ENCODE measurements around the gene NIP7.
A peak's percentile ranks its signal among the peaks of the same experiment; 100 is the strongest.
"Not testable (repeated sequence)": the region's sequence is repeated elsewhere in the genome, so short reads cannot be mapped to it uniquely, and the experiment has no call there.

NIP7 gene

GRCh38 chr16:69334696-69335095, 4.9 kb upstream of the NIP7 start:
- in situ Hi-C loops (cut with MboI; ENCODE audit: low pct_unique_long_range_greater_than_20kb, low sequenced_read_pairs): no loop called here

GRCh38 chr16:69338557-69339288, 849 bp upstream of the NIP7 start:
- no peak for DNase-seq
- in situ Hi-C loops (cut with MboI; ENCODE audit: low pct_unique_long_range_greater_than_20kb, low sequenced_read_pairs): no loop called here

More at GRCh38 chr16:69334696-69335095, 4.9 kb upstream of the NIP7 start:
- DNase-seq: no peak

GRCh38 chr16:69340095-69340644, 598 bp downstream of the NIP7 start:
- DNase-seq: no peak
- in situ Hi-C loops (cut with MboI; ENCODE audit: low pct_unique_long_range_greater_than_20kb, low sequenced_read_pairs): no loop called here

- in situ Hi-C loops (cut with MboI; ENCODE audit: low pct_unique_long_range_greater_than_20kb, low sequenced_read_pairs): no loop called here
- no peak for DNase-seq
Measured at GRCh38 chr16:69344171-69344570, 4.6 kb downstream of the NIP7 start.

- in situ Hi-C loops (cut with MboI; ENCODE audit: low pct_unique_long_range_greater_than_20kb, low sequenced_read_pairs): no loop called here
- no peak for DNase-seq
Measured at GRCh38 chr16:69345923-69346322, 6.4 kb downstream of the NIP7 start.

GRCh38 chr16:69346683-69347082, 7.1 kb downstream of the NIP7 start:
- in situ Hi-C loops (cut with MboI; ENCODE audit: low pct_unique_long_range_greater_than_20kb, low sequenced_read_pairs): no loop called here
- DNase-seq: no peak

GRCh38 chr16:69348222-69348621, 8.7 kb downstream of the NIP7 start:
- DNase-seq: no peak
- in situ Hi-C loops (cut with MboI; ENCODE audit: low pct_unique_long_range_greater_than_20kb, low sequenced_read_pairs): no loop called here

GRCh38 chr16:69349536-69349935, 10.0 kb downstream of the NIP7 start:
- DNase-seq: no peak
- in situ Hi-C loops (cut with MboI; ENCODE audit: low pct_unique_long_range_greater_than_20kb, low sequenced_read_pairs): no loop called here

- in situ Hi-C loops (cut with MboI; ENCODE audit: low pct_unique_long_range_greater_than_20kb, low sequenced_read_pairs): no loop called here
- DNase-seq: no peak
Measured at GRCh38 chr16:69350536-69351133, 11.1 kb downstream of the NIP7 start.

- no peak for DNase-seq
Measured at GRCh38 chr16:69351309-69352027, 11.9 kb downstream of the NIP7 start, which contains the start of gene TMED6. TMED6 (minus strand) TSS chr16:69351786; CDS start chr16:69351753, 33 bp downstream.

GRCh38 chr16:69360070-69360469, 20.5 kb downstream of the NIP7 start:
- in situ Hi-C loops (cut with MboI; ENCODE audit: low pct_unique_long_range_greater_than_20kb, low sequenced_read_pairs); DNase-seq: not testable (repeated sequence)

More at GRCh38 chr16:69351309-69352027, 11.9 kb downstream of the NIP7 start, which contains the start of gene TMED6:
- in situ Hi-C loops (cut with MboI; ENCODE audit: low pct_unique_long_range_greater_than_20kb, low sequenced_read_pairs): no loop called here

- in situ Hi-C loops (cut with MboI; ENCODE audit: low pct_unique_long_range_greater_than_20kb, low sequenced_read_pairs): no loop called here
- DNase-seq: no peak
Measured at GRCh38 chr16:69363281-69363717, 23.7 kb downstream of the NIP7 start.

GRCh38 chr16:69364088-69364487, 24.5 kb downstream of the NIP7 start:
- in situ Hi-C loops (cut with MboI; ENCODE audit: low pct_unique_long_range_greater_than_20kb, low sequenced_read_pairs): no loop called here
- no peak for DNase-seq

GRCh38 chr16:69365901-69366300, 26.3 kb downstream of the NIP7 start:
- no peak for DNase-seq
- in situ Hi-C loops (cut with MboI; ENCODE audit: low pct_unique_long_range_greater_than_20kb, low sequenced_read_pairs): no loop called here

GRCh38 chr16:69366431-69366830, 26.9 kb downstream of the NIP7 start:
- DNase-seq: no peak
- in situ Hi-C loops (cut with MboI; ENCODE audit: low pct_unique_long_range_greater_than_20kb, low sequenced_read_pairs): no loop called here

GRCh38 chr16:69367980-69368379, 28.4 kb downstream of the NIP7 start:
- in situ Hi-C loops (cut with MboI; ENCODE audit: low pct_unique_long_range_greater_than_20kb, low sequenced_read_pairs): no loop called here
- peak; percentile 49 for DNase-seq

GRCh38 chr16:69368866-69369265, 29.3 kb downstream of the NIP7 start:
- in situ Hi-C loops (cut with MboI; ENCODE audit: low pct_unique_long_range_greater_than_20kb, low sequenced_read_pairs): no loop called here
- DNase-seq: no peak

GRCh38 chr16:69371564-69371963, 32.0 kb downstream of the NIP7 start:
- no peak for DNase-seq

GRCh38 chr16:69373019-69373418, 33.4 kb downstream of the NIP7 start:
- in situ Hi-C loops (cut with MboI; ENCODE audit: low pct_unique_long_range_greater_than_20kb, low sequenced_read_pairs): no loop called here
- DNase-seq: no peak

More at GRCh38 chr16:69371564-69371963, 32.0 kb downstream of the NIP7 start:
- in situ Hi-C loops (cut with MboI; ENCODE audit: low pct_unique_long_range_greater_than_20kb, low sequenced_read_pairs): no loop called here

Data from KBM-7 (cell line).